ENCODE measurements around the gene ARL17B.
"Not testable (repeated sequence)": the region's sequence is repeated elsewhere in the genome, so short reads cannot be mapped to it uniquely, and the experiment has no call there.

The ARL17B gene

DNA sequence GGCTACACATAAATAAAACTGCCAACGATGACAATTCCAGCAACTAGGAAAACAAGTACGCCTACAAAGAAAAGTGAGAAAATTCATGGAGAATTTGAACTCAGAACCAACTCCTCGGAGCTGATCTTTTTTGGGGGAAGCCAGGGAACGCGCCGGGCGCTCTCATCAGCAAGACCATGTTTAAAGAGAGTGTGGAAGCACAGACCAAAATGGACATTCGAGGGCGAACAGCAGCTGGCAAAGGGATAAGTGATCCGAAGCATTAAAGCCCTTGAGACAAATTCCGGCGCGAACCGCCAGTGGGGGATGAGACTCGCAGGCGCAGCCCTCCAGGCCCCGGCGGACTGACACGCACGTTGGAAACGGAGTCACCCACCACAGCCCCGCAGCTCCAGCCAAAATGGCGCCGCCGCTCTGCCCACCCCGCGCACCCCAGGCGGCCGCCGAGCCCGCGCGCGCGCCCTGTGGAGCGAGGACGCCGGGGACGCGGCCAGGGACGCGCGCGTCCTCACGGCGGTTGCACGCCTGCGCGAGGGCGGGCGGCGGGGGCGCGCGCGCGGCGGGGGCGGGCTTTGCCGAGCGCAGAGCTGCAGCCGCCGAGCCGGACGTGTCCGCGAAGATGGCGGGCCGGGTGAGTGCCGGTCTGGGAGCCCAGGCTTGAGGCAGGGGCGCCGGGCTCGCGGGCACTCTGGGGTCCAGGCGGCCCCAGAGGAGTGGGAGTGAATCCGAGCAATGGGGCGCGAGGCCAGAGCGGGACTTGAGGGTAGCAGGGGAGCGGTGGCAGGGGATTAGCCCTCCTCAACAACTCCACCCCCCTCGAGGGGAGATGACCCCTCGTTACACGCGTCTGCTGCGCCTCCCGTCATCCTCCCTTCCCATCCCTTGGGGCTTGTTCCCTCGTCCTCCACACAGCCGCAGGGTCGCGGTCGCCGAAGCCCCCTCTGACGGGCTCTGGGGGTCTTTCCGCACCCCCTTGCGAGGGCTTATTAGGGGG lies 11.0 kb upstream of the ARL17B start:
- H3K27me3 ChIP-seq (ENCODE audit: insufficient read depth, low read length); H3K27ac ChIP-seq (ENCODE audit: low read depth, low read length): not testable (repeated sequence)

GRCh38 chr17:46367520-46367919 lies 6.0 kb upstream of the ARL17B start:
- not testable (repeated sequence) for H3K79me2 ChIP-seq (ENCODE audit: control insufficient read depth, insufficient read depth, low read length, unreplicated experiment); H3K4me1 ChIP-seq (ENCODE audit: control insufficient read depth, insufficient read depth, low read length, unreplicated experiment); H2AFZ ChIP-seq (ENCODE audit: low read length, unreplicated experiment)

More for the DNA sequence above, 11.0 kb upstream of the ARL17B start:
- H3K4me3 ChIP-seq (ENCODE audit: low read depth, low read length); H3K4me1 ChIP-seq (ENCODE audit: control insufficient read depth, insufficient read depth, low read length, unreplicated experiment); H3K79me2 ChIP-seq (ENCODE audit: control insufficient read depth, insufficient read depth, low read length, unreplicated experiment); H3K36me3 ChIP-seq (ENCODE audit: insufficient read depth, low read length); H2AFZ ChIP-seq (ENCODE audit: low read length, unreplicated experiment): not testable (repeated sequence)

GRCh38 chr17:46361145-46361735 lies 326 bp downstream of the ARL17B start:
- not testable (repeated sequence) for H3K27ac ChIP-seq (ENCODE audit: low read depth, low read length); H3K4me3 ChIP-seq (ENCODE audit: low read depth, low read length); H2AFZ ChIP-seq (ENCODE audit: low read length, unreplicated experiment); H3K79me2 ChIP-seq (ENCODE audit: control insufficient read depth, insufficient read depth, low read length, unreplicated experiment); H3K36me3 ChIP-seq (ENCODE audit: insufficient read depth, low read length); H3K4me1 ChIP-seq (ENCODE audit: control insufficient read depth, insufficient read depth, low read length, unreplicated experiment); H3K27me3 ChIP-seq (ENCODE audit: insufficient read depth, low read length)

More at GRCh38 chr17:46367520-46367919, 6.0 kb upstream of the ARL17B start:
- not testable (repeated sequence) for H3K4me3 ChIP-seq (ENCODE audit: low read depth, low read length); H3K27me3 ChIP-seq (ENCODE audit: insufficient read depth, low read length); H3K36me3 ChIP-seq (ENCODE audit: insufficient read depth, low read length); H3K27ac ChIP-seq (ENCODE audit: low read depth, low read length)

- H3K27me3 ChIP-seq (ENCODE audit: insufficient read depth, low read length); H2AFZ ChIP-seq (ENCODE audit: low read length, unreplicated experiment); H3K36me3 ChIP-seq (ENCODE audit: insufficient read depth, low read length); H3K79me2 ChIP-seq (ENCODE audit: control insufficient read depth, insufficient read depth, low read length, unreplicated experiment); H3K4me3 ChIP-seq (ENCODE audit: low read depth, low read length); H3K27ac ChIP-seq (ENCODE audit: low read depth, low read length); H3K4me1 ChIP-seq (ENCODE audit: control insufficient read depth, insufficient read depth, low read length, unreplicated experiment): not testable (repeated sequence)
Observed at GRCh38 chr17:46353856-46354255, 7.7 kb downstream of the ARL17B start.

GRCh38 chr17:46349060-46349459 lies 12.5 kb downstream of the ARL17B start:
- not testable (repeated sequence) for H3K27ac ChIP-seq (ENCODE audit: low read depth, low read length); H3K4me1 ChIP-seq (ENCODE audit: control insufficient read depth, insufficient read depth, low read length, unreplicated experiment); H3K27me3 ChIP-seq (ENCODE audit: insufficient read depth, low read length); H3K36me3 ChIP-seq (ENCODE audit: insufficient read depth, low read length); H2AFZ ChIP-seq (ENCODE audit: low read length, unreplicated experiment); H3K4me3 ChIP-seq (ENCODE audit: low read depth, low read length); H3K79me2 ChIP-seq (ENCODE audit: control insufficient read depth, insufficient read depth, low read length, unreplicated experiment)

DNA sequence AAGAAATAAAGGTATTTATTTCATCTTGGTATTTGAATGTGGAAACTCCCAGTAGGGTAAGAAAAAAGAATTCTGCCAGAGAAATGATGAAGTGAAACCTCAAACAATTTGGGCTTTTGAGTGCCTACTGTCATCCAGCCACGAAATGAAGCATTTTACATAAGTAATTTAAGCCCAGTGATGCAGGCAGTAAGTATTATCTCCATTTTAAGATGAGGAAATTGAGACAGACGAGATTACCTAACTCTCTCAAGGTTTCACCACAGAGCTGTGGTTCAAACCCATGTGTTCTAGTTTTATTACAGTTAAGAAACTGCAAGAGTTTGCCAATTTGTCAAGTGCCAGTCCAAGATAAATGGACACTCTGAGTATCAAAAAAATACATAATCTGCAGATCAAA lies 13.2 kb downstream of the ARL17B start:
- not testable (repeated sequence) for H3K27me3 ChIP-seq (ENCODE audit: insufficient read depth, low read length); H3K27ac ChIP-seq (ENCODE audit: low read depth, low read length); H2AFZ ChIP-seq (ENCODE audit: low read length, unreplicated experiment); H3K4me1 ChIP-seq (ENCODE audit: control insufficient read depth, insufficient read depth, low read length, unreplicated experiment); H3K36me3 ChIP-seq (ENCODE audit: insufficient read depth, low read length); H3K4me3 ChIP-seq (ENCODE audit: low read depth, low read length); H3K79me2 ChIP-seq (ENCODE audit: control insufficient read depth, insufficient read depth, low read length, unreplicated experiment)

- not testable (repeated sequence) for H3K27ac ChIP-seq (ENCODE audit: low read depth, low read length); H3K79me2 ChIP-seq (ENCODE audit: control insufficient read depth, insufficient read depth, low read length, unreplicated experiment); H3K4me1 ChIP-seq (ENCODE audit: control insufficient read depth, insufficient read depth, low read length, unreplicated experiment); H3K27me3 ChIP-seq (ENCODE audit: insufficient read depth, low read length); H2AFZ ChIP-seq (ENCODE audit: low read length, unreplicated experiment); H3K4me3 ChIP-seq (ENCODE audit: low read depth, low read length); H3K36me3 ChIP-seq (ENCODE audit: insufficient read depth, low read length)
Observed at GRCh38 chr17:46342131-46342530, 19.4 kb downstream of the ARL17B start.

- not testable (repeated sequence) for H3K4me1 ChIP-seq (ENCODE audit: control insufficient read depth, insufficient read depth, low read length, unreplicated experiment); H3K79me2 ChIP-seq (ENCODE audit: control insufficient read depth, insufficient read depth, low read length, unreplicated experiment); H3K4me3 ChIP-seq (ENCODE audit: low read depth, low read length); H2AFZ ChIP-seq (ENCODE audit: low read length, unreplicated experiment); H3K27ac ChIP-seq (ENCODE audit: low read depth, low read length); H3K27me3 ChIP-seq (ENCODE audit: insufficient read depth, low read length); H3K36me3 ChIP-seq (ENCODE audit: insufficient read depth, low read length)
Observed at GRCh38 chr17:46341220-46341619, 20.3 kb downstream of the ARL17B start.

DNA sequence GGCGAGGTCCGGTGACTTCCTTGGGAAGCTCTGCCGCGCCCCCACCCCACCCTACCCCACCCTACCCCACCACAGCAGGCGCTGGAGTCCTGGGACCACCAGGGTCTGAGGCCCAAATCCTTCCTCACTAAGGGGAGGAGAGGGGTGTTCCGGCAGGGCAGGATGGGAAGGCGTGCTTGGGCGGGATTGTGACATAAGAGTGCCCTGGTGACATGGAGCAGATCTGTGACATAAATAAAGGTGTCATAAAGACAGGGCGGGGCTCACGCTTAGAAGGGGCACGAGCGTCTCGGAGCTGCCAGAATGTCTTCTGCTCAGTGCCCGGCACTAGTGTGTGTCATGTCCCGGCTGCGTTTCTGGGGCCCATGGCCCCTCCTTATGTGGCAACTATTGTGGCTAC lies 66.7 kb downstream of the ARL17B start, which contains the start of gene LRRC37A:
TSS of gene LRRC37A (plus strand) at position 301 of the 400 bp plus-strand sequence. CDS start at position 304, 3 bp downstream.
- H3K79me2 ChIP-seq (ENCODE audit: control insufficient read depth, insufficient read depth, low read length, unreplicated experiment); H2AFZ ChIP-seq (ENCODE audit: low read length, unreplicated experiment); H3K36me3 ChIP-seq (ENCODE audit: insufficient read depth, low read length); H3K4me3 ChIP-seq (ENCODE audit: low read depth, low read length); H3K27ac ChIP-seq (ENCODE audit: low read depth, low read length); H3K4me1 ChIP-seq (ENCODE audit: control insufficient read depth, insufficient read depth, low read length, unreplicated experiment); H3K27me3 ChIP-seq (ENCODE audit: insufficient read depth, low read length): not testable (repeated sequence)

DNA sequence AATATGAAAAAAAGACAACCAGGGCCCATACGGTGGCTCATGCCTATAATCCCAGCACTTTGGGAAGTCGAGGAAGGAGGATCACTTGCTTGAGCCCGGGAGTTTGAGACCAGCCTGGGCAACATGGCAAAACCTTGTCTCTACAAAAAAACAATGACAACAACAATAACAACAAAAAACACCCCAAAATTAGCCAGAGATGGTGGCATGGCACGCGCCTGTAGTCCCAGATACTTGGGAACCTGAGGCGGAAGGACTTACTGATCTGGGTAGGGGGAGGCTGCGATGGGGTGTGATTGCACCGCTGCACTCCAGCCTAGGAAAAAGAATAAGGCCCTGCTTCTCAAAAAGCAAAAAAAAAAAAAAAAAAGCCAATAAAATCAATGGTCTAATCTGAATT lies 69.9 kb downstream of the ARL17B start:
- not testable (repeated sequence) for H3K4me3 ChIP-seq (ENCODE audit: low read depth, low read length); H3K36me3 ChIP-seq (ENCODE audit: insufficient read depth, low read length); H3K27me3 ChIP-seq (ENCODE audit: insufficient read depth, low read length); H2AFZ ChIP-seq (ENCODE audit: low read length, unreplicated experiment); H3K79me2 ChIP-seq (ENCODE audit: control insufficient read depth, insufficient read depth, low read length, unreplicated experiment); H3K4me1 ChIP-seq (ENCODE audit: control insufficient read depth, insufficient read depth, low read length, unreplicated experiment); H3K27ac ChIP-seq (ENCODE audit: low read depth, low read length)

Data from ACC112 (cell line).